ENCODE measurements around the gene CAPN2. TPM values are rescaled to one million over a fixed set of nuclear protein-coding genes. Genes with fewer than 3 reads are reported as not detected.

CAPN2 gene
- total RNA-seq, 2 experiments from 2014 or later: 23.6 to 24.3 TPM

- no peak for DNase-seq
- Mint-ChIP-seq H3K27ac (no peak overlapping the region), H3K27me3 (no peaks in the 10 kb centered on the region), H3K4me3 (no peak overlapping the region), H3K4me1 (no peaks in the 10 kb centered on the region), H3K36me3 (peaks cover 16% of the 10 kb centered on the region), H3K9me3 (no peaks in the 10 kb centered on the region)
Measured at GRCh38 chr1:223754681-223755431, 42.5 kb downstream of the CAPN2 start.

DNA sequence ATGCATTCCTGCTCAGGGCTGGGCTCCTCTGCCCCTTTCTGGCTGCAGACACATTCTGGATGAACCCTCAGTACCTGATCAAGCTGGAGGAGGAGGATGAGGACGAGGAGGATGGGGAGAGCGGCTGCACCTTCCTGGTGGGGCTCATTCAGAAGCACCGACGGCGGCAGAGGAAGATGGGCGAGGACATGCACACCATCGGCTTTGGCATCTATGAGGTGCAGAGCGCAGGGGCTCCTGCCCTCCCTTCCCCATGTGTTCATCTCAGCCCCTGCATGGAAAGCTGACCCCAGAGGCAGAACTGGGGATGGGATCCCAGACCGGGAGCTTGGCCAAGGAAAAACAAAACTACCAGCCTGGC lies 43.1 kb downstream of the CAPN2 start:
- no peaks in the 10 kb centered on the region for H3K9me3 Mint-ChIP-seq
- H3K27ac Mint-ChIP-seq: no peak overlapping the region
- peaks cover 11% of the 10 kb centered on the region for H3K36me3 Mint-ChIP-seq
- no peak for DNase-seq
- H3K4me1 Mint-ChIP-seq: no peaks in the 10 kb centered on the region
- H3K4me3 Mint-ChIP-seq: no peak overlapping the region
- H3K27me3 Mint-ChIP-seq: no peaks in the 10 kb centered on the region

GRCh38 chr1:223755992-223756775 lies 43.8 kb downstream of the CAPN2 start:
- Mint-ChIP-seq H3K9me3 (no peaks in the 10 kb centered on the region), H3K27me3 (no peaks in the 10 kb centered on the region), H3K36me3 (peaks cover 7% of the 10 kb centered on the region), H3K4me1 (no peaks in the 10 kb centered on the region), H3K4me3 (no peak overlapping the region), H3K27ac (no peak overlapping the region)
- DNase-seq: no peak

- no peaks in the 10 kb centered on the region for H3K9me3 Mint-ChIP-seq
- no peak overlapping the region for H3K4me3 Mint-ChIP-seq
- no peak overlapping the region for H3K27ac Mint-ChIP-seq
- no peaks in the 10 kb centered on the region for H3K27me3 Mint-ChIP-seq
- peaks cover 7% of the 10 kb centered on the region for H3K36me3 Mint-ChIP-seq
- H3K4me1 Mint-ChIP-seq: no peaks in the 10 kb centered on the region
- DNase-seq: no peak
Measured at GRCh38 chr1:223756806-223757700, 44.7 kb downstream of the CAPN2 start.

DNA sequence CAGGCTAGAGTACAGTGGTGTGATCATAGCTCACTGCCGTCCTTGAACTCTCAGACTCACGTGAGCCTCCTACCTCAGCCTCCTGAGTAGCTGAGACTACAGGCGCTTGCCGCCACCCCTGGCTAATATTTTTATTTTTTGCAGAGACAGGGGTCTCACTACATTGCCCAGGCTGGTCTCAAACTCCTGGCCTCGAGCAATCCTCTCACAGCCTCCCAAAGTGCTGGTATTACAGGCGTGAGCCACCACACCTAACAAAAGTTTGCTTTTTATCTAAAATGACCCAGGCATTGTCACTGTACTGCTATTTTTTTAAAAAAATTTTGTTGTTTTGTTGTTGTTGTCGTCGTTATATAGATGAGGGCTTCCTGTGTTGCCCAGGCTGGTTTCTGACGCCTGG lies 46.4 kb downstream of the CAPN2 start:
- Mint-ChIP-seq H3K4me1 (no peaks in the 10 kb centered on the region), H3K36me3 (peaks cover 10% of the 10 kb centered on the region), H3K4me3 (no peak overlapping the region), H3K27ac (no peak overlapping the region), H3K9me3 (no peaks in the 10 kb centered on the region), H3K27me3 (no peaks in the 10 kb centered on the region)
- no peak for DNase-seq

DNA sequence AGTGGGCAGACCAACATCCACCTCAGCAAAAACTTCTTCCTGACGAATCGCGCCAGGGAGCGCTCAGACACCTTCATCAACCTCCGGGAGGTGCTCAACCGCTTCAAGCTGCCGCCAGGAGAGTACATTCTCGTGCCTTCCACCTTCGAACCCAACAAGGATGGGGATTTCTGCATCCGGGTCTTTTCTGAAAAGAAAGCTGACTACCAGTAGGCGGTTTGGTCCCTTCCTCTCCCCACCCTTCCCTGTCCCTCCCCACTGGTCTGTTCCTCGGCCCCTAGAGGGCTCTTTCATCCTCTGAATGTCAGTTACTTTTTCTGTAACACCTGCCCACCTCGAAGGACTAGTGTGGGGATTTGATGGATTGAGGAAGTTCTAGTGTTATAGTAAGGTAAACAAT lies 46.9 kb downstream of the CAPN2 start:
- H3K27ac Mint-ChIP-seq: no peak overlapping the region

GRCh38 chr1:223760833-223761232 lies 48.5 kb downstream of the CAPN2 start:
- no peak for DNase-seq
- peaks cover 10% of the 10 kb centered on the region for H3K36me3 Mint-ChIP-seq
- H3K4me1 Mint-ChIP-seq: no peaks in the 10 kb centered on the region
- H3K4me3 Mint-ChIP-seq: no peak overlapping the region
- no peak overlapping the region for H3K27ac Mint-ChIP-seq
- H3K9me3 Mint-ChIP-seq: no peaks in the 10 kb centered on the region
- H3K27me3 Mint-ChIP-seq: no peaks in the 10 kb centered on the region

More for the DNA sequence above, 46.9 kb downstream of the CAPN2 start:
- no peak overlapping the region for H3K4me3 Mint-ChIP-seq
- no peaks in the 10 kb centered on the region for H3K9me3 Mint-ChIP-seq
- H3K27me3 Mint-ChIP-seq: no peaks in the 10 kb centered on the region
- no peak for DNase-seq
- H3K36me3 Mint-ChIP-seq: peaks cover 10% of the 10 kb centered on the region
- no peaks in the 10 kb centered on the region for H3K4me1 Mint-ChIP-seq

GRCh38 chr1:223761411-223761810 lies 49.1 kb downstream of the CAPN2 start:
- no peak for DNase-seq
- Mint-ChIP-seq H3K36me3 (peaks cover 11% of the 10 kb centered on the region), H3K4me3 (no peak overlapping the region), H3K27ac (no peak overlapping the region), H3K4me1 (no peaks in the 10 kb centered on the region), H3K27me3 (no peaks in the 10 kb centered on the region), H3K9me3 (no peaks in the 10 kb centered on the region)

DNA sequence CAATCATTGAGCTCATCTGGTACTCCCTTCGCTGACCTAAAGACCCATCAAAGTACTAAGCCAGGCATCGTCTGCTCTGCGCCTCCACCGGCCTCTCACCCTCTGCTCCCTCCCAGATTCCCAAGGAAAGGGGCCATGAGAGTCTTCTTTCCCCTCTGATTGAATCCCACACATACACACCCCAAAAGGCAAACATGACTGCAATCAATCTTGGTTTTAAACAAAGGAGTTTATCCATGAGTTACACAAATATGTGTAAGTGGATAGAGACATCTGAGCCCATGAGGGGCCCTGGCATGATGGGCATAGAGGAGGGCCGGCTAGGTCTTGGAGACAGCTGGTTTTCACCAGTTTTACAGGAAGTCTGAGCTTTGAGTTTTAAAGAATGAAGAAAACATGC lies 50.9 kb downstream of the CAPN2 start:
- H3K36me3 Mint-ChIP-seq: peaks cover 8% of the 10 kb centered on the region
- H3K9me3 Mint-ChIP-seq: no peaks in the 10 kb centered on the region
- H3K4me1 Mint-ChIP-seq: no peaks in the 10 kb centered on the region
- no peak overlapping the region for H3K4me3 Mint-ChIP-seq
- H3K27ac Mint-ChIP-seq: peak overlapping the region; percentile 17
- DNase-seq: no peak
- no peaks in the 10 kb centered on the region for H3K27me3 Mint-ChIP-seq

DNA sequence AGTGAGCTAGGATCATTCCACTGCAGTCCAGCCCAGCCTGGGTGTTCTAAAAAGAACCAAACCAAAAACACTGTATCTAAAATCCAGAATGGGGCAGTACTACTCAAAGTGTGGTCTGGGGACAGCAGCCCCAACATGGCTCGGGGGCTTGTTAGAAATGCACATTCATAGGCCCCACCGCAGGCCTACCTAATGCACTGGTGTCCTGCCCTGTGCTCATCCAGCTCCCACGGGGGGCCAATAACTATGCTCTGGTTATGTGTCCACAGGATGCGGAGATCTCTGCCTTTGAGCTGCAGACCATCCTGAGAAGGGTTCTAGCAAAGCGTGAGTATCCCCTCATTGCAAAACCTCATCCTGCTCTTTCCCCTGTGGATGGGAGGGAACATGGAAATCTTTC lies 51.5 kb downstream of the CAPN2 start:
- Mint-ChIP-seq H3K27ac (no peak overlapping the region), H3K36me3 (peaks cover 8% of the 10 kb centered on the region), H3K9me3 (no peaks in the 10 kb centered on the region), H3K27me3 (no peaks in the 10 kb centered on the region), H3K4me3 (no peak overlapping the region), H3K4me1 (no peaks in the 10 kb centered on the region)
- DNase-seq: no peak

GRCh38 chr1:223765036-223765718 lies 52.8 kb downstream of the CAPN2 start:
- DNase-seq: no peak
- H3K9me3 Mint-ChIP-seq: no peaks in the 10 kb centered on the region
- no peaks in the 10 kb centered on the region for H3K27me3 Mint-ChIP-seq
- H3K4me3 Mint-ChIP-seq: no peak overlapping the region
- no peaks in the 10 kb centered on the region for H3K4me1 Mint-ChIP-seq
- no peak overlapping the region for H3K27ac Mint-ChIP-seq
- peaks cover 10% of the 10 kb centered on the region for H3K36me3 Mint-ChIP-seq

GRCh38 chr1:223765719-223766340 lies 53.5 kb downstream of the CAPN2 start:
- Mint-ChIP-seq H3K27me3 (no peaks in the 10 kb centered on the region), H3K4me3 (no peak overlapping the region), H3K27ac (no peak overlapping the region), H3K36me3 (peaks cover 10% of the 10 kb centered on the region), H3K4me1 (no peaks in the 10 kb centered on the region), H3K9me3 (no peaks in the 10 kb centered on the region)
- DNase-seq: no peak

- H3K4me3 Mint-ChIP-seq: no peak overlapping the region
- H3K27me3 Mint-ChIP-seq: no peaks in the 10 kb centered on the region
- no peak overlapping the region for H3K27ac Mint-ChIP-seq
- H3K9me3 Mint-ChIP-seq: no peaks in the 10 kb centered on the region
- peaks cover 12% of the 10 kb centered on the region for H3K36me3 Mint-ChIP-seq
- H3K4me1 Mint-ChIP-seq: peaks cover 16% of the 10 kb centered on the region
- no peak for DNase-seq
Measured at GRCh38 chr1:223770621-223771315, 58.4 kb downstream of the CAPN2 start.

DNA sequence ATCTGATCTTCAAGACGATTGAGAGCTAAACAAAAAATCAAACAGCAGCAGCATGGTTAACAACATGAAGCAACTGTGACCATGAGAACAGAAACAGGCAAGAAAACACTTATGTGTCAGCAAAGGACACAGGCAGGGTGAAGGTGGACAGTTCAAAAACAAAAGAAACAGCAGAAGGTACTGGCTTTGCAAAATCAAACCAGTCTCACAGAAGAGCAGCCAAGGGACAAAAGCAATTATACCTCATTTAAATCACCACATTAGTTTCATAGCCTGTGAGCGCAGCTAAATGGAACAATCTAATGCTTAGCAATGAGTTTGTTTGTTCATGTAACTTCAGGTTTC lies 59.1 kb downstream of the CAPN2 start:
- H3K27ac Mint-ChIP-seq: no peak overlapping the region
- no peak overlapping the region for H3K4me3 Mint-ChIP-seq
- no peak for DNase-seq
- no peaks in the 10 kb centered on the region for H3K27me3 Mint-ChIP-seq
- H3K36me3 Mint-ChIP-seq: peaks cover 17% of the 10 kb centered on the region
- H3K9me3 Mint-ChIP-seq: no peaks in the 10 kb centered on the region
- peaks cover 23% of the 10 kb centered on the region for H3K4me1 Mint-ChIP-seq

All from activated naive CD8-positive, alpha-beta T cell treated with anti-CD3 and anti-CD28 coated beads for 36 hours (primary cell).